ENCODE results near the gene KLK13. TPM values are rescaled to one million over a fixed set of nuclear protein-coding genes. Genes with fewer than 3 reads are reported as not detected.

Gene KLK13
- total and polyA plus RNA-seq, 2 of the 8 experiments (the other 6 are each of a cell fraction or from before 2014, with no cell fraction given) = 4.2 to 4.5 TPM

GRCh38 chr19:51079481-51080110 is 14.7 kb upstream of the KLK13 start:
- Histone ChIP-seq H3K36me3 (ENCODE audit: control insufficient read depth in 2 of 4, insufficient read depth in 4 of 4, low read length in 3 of 4) (no peaks in the 10 kb centered on the region), H3K79me2 (ENCODE audit: control insufficient read depth in 1 of 2, insufficient read depth in 2 of 2, low read length in 2 of 2) (no peaks in the 10 kb centered on the region), H3K27me3 (replicated peaks in 1 of 4; ENCODE audit: control insufficient read depth in 3 of 4, extremely low read depth in 1 of 4, insufficient read depth in 3 of 4, low read length in 3 of 4) (no peaks in the 10 kb centered on the region), H3K23ac (ENCODE audit: insufficient read length) (no peak overlapping the region), H3K4me1 (replicated peaks in 1 of 4; ENCODE audit: control insufficient read depth in 3 of 4, insufficient read depth in 4 of 4, low read length in 3 of 4) (peaks cover 2 to 6% (median 3%) of the 10 kb centered on the region in 4 experiments; a peak in 4 of 7 replicates), H3K79me1 (ENCODE audit: low read depth, low read length) (no peaks in the 10 kb centered on the region), H3K14ac (ENCODE audit: insufficient read length) (no peak overlapping the region), H4K20me1 (replicated peaks in 1 of 2; ENCODE audit: control insufficient read depth in 1 of 2, insufficient read depth in 2 of 2, low read length in 2 of 2) (no peaks in the 10 kb centered on the region), H2BK120ac (replicated peaks; ENCODE audit: low read depth, low read length) (no peak overlapping the region), H4K5ac (ENCODE audit: insufficient read length, low read depth, low read length) (no peak overlapping the region), H2BK5ac (ENCODE audit: low read depth, low read length) (no peak overlapping the region), H2BK20ac (ENCODE audit: low read length) (no peak overlapping the region), H3K9ac (replicated peaks in 1 of 4; ENCODE audit: extremely low read depth in 1 of 4, low read depth in 3 of 4, low read length in 3 of 4) (no peak overlapping the region), H2BK15ac (ENCODE audit: low read length) (no peak overlapping the region), H3K4ac (replicated peaks; ENCODE audit: insufficient read length, low read depth, low read length) (no peak overlapping the region), H2AFZ (ENCODE audit: low read length) (no peak overlapping the region), H3K27ac (ENCODE audit: low read depth, low read length) (no peak overlapping the region), H4K91ac (replicated peaks; ENCODE audit: insufficient read length, low read length) (no peak overlapping the region), H3K4me3 (ENCODE audit: extremely low read depth in 1 of 4, insufficient read depth in 2 of 4, low read depth in 3 of 4, low read length in 4 of 4) (no peak overlapping the region), H3K4me2 (ENCODE audit: insufficient read depth in 1 of 2, low read depth in 2 of 2, low read length in 2 of 2) (no peak overlapping the region), H3K9me3 (ENCODE audit: insufficient read depth in 2 of 2, low read depth in 1 of 2, low read length in 1 of 2) (no peaks in the 10 kb centered on the region), H3K23me2 (ENCODE audit: low read depth, low read length) (no peaks in the 10 kb centered on the region), H3K18ac (ENCODE audit: extremely low read depth, low read length) (no peak overlapping the region), H4K8ac (ENCODE audit: extremely low read depth, insufficient read depth, low read length) (peak overlapping the region; percentile 37; the same call in 1 of the 2 replicates), H2AK5ac (ENCODE audit: low read depth, low read length) (no peak overlapping the region), H3K56ac (replicated peaks; ENCODE audit: insufficient read length, low read depth, low read length) (no peak overlapping the region), H2BK12ac (ENCODE audit: low read depth, low read length) (0 out of 2 replicates have a peak overlapping the region, but pooled peaks have one; percentile 39)
- FAIRE-seq = no peak
- TF ChIP-seq KDM4A (IDR thresholded peaks at IDR 0.05; ENCODE audit: low read depth, low read length, severe bottlenecking) (no peak), ATF2 (IDR thresholded peaks at IDR 0.05; ENCODE audit: low read length) (no peak), EGR1 (IDR thresholded peaks at IDR 0.05; ENCODE audit: borderline replicate concordance, low read depth, low read length) (no peak), FOSL1 (IDR thresholded peaks at IDR 0.05; ENCODE audit: insufficient read depth, low read depth, low read length) (no peak), BACH1 (IDR thresholded peaks at IDR 0.05; ENCODE audit: low read length) (no peak), GABPA (IDR thresholded peaks at IDR 0.05; ENCODE audit: borderline replicate concordance, insufficient read depth, low read length) (no peak), SP2 (IDR thresholded peaks at IDR 0.05; ENCODE audit: low read length) (no peak), SIRT6 (IDR thresholded peaks at IDR 0.05; ENCODE audit: low read length) (no peak), HDAC6 (IDR thresholded peaks at IDR 0.05; ENCODE audit: low read depth, low read length) (no peak)
- ChIA-PET CTCF (ENCODE audit: partially characterized antibody) (interaction anchor here (1.6 to 3.1 kb wide), 3 partner anchors 16 to 63 kb away, joined by 5 to 19 read pairs (median 7); no protein-coding TSS in a partner anchor), POLR2A (ENCODE audit: partially characterized antibody) (interaction anchor here (1.7 kb wide), 1 partner anchor 17 kb away, joined by 4 read pairs; no protein-coding TSS in a partner anchor)
- WGBS, 2 experiments (ENCODE audit: extremely low coverage in 1 of 2, insufficient coverage in 1 of 2, insufficient read length in 1 of 2, insufficient replicate concordance in 2 of 2, low coverage in 1 of 2, low lambda C conversion rate in 2 of 2, missing lambda C conversion rate in 1 of 2) = 91% methylated on average over 27 of the region's 27 CpGs; no CpG with 5 or more reads in 1 of the 2 experiments
- DNase-seq (ENCODE audit: low read depth in 1 of 2, low spot score in 2 of 2) = no peak
